Stimulated activated CD8-positive, alpha-beta memory T cell treated with anti-CD3 and anti-CD28 coated beads, Interleukin-15, amount 100 ng/mL, for 24 hours (primary cell): ENCODE measurements around the gene CACTIN.
"Not testable (repeated sequence)": the region's sequence is repeated elsewhere in the genome, so short reads cannot be mapped to it uniquely, and the experiment has no call there.

Experiments used
- DNase-seq: peaks from one replicate; pipeline ENCODE4 v3.0.0-alpha.2; 2020; ENCODE audit warnings: low read depth

The CACTIN gene

DNA sequence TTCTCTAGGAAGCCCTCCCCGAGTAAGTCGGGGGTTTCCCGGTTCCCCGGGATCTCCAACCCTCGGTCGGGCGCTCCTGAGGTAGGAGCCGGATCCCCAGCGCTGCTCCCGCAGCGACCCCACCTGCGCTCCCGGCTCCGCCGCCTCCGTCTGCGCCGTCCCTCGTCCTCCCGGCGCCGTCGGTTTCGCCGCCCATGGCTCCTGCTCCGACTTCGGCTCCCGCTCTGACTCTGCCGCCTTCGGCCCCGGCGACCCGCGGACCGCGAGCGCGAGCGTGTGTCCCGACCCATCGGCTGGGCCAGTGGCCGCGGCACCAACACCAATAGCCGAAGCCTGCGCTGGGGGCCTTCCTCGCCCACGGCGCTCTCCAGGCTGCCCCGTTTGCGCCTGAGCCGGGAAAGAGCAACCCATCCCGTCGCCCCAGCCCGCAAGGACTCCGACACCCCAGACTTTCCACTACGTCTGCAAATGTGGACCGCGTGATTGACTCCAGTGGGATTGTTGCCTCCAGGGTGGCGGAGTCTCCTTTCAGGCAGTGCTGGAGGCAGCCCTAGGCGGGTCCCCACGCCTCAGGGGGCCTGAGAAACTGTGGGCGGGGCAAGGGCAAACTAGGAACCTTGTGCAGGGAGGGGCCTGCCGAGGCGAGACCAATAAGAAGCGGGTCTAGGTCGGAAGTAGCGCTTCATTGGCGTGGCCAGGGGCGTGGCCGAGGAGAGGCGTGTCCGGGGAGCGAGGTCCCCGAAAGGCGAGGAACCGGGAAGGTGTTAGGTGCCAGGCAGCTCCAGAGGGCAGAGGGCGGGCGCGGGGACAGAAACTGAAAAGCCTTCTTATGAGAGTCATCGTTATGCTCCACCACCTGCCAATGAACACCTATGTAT is at the start of gene CACTIN:
CACTIN (minus strand) TSS at position 318 of the 878 bp plus-strand sequence; CDS start at position 290, 28 bp downstream.
- peak; percentile 94 for DNase-seq

GRCh38 chr19:3674784-3675543 is 48.4 kb upstream of the CACTIN start:
- no peak for DNase-seq

- no peak for DNase-seq
Observed at GRCh38 chr19:3673506-3674439, 47.2 kb upstream of the CACTIN start.

- no peak for DNase-seq
Observed at GRCh38 chr19:3672993-3673392, 46.4 kb upstream of the CACTIN start.

DNA sequence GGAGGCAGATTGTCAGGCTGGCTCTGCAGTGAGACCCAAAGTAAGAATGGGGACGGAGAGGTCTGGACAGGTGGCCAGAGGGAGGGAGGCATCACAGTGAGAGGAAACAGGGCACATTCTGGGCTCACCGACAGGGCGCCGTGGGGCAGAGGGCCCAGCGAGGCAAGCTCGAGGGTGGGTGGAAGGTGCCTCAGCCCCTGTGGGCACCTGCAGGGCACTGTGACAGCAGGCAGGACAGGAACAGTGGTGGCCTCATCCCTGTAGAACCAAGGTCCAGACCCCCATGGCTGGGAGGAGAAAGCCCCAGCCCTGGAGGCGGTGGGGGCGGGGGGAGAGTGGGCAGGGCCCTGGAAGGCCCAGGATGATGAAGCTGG is 46.0 kb upstream of the CACTIN start:
- DNase-seq, result no peak

GRCh38 chr19:3671680-3672574 is 45.3 kb upstream of the CACTIN start:
- no peak for DNase-seq

- peak; percentile 13 for DNase-seq
Observed at GRCh38 chr19:3670796-3671679, 44.4 kb upstream of the CACTIN start.

DNA sequence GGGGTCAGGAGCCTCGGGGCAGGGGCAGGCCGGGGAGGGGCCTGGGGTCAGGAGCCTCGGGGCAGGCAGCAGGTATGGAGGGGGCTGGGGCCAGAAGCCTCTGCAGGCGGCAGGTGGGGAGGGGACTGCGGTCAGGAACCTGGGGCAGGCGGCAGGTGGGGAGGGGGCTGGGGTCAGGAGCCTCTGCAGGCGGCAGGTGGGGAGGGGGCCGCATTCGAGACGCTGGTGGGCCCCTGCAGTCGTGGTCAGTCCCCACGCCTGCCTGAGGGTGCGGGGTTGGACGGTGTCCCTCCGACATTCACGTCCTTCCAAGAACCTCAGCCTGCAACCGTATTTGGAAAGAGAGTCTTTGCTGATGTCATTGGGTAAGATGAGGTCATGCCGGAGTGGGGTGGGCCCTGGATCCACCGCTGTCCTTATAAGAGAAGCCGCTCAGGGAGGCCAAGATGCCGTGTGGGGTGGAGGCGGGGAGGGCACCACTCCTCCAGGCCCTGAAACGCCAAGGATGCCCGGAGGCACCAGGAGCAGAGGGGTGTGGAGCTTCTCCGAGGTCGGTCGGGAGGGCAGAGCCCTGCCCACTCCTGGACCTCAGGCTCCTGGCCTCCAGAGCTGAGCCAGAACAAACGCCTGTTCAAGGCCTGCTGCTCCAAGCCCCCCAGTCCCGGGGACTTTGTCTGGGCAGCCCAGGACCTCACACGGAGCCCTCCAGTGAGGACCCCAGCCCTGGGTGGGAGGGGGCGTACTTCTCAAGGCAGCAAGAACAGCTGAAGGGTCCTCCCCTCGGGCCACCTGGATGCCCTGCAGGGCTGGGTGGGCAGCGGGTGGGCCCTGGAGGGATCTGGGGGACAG is 43.6 kb upstream of the CACTIN start:
- no peak for DNase-seq

- no peak for DNase-seq
Observed at GRCh38 chr19:3669082-3669946, 42.7 kb upstream of the CACTIN start.

GRCh38 chr19:3668331-3669081 is 41.9 kb upstream of the CACTIN start:
- no peak for DNase-seq

DNA sequence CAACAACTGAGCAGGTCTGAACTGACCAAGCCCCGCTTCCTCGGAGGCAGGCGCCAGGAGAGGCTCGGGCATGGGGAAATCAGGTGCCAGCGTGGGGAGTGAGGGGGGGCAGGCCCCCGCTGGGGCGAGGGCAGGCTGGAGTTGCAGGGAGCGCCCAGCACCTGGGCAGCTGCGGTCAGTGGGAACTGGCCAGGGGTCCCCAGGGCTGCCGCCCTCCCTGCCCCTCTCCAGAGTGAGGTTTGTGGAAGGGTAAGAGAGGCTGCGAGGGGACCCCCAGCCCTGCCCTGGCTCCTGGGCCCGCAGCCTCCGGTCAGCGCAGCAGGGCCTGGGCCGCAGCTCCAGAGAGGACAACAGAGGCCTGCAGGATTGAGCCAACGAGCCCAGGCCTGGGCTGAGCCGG is 41.2 kb upstream of the CACTIN start:
- DNase-seq, result no peak

DNA sequence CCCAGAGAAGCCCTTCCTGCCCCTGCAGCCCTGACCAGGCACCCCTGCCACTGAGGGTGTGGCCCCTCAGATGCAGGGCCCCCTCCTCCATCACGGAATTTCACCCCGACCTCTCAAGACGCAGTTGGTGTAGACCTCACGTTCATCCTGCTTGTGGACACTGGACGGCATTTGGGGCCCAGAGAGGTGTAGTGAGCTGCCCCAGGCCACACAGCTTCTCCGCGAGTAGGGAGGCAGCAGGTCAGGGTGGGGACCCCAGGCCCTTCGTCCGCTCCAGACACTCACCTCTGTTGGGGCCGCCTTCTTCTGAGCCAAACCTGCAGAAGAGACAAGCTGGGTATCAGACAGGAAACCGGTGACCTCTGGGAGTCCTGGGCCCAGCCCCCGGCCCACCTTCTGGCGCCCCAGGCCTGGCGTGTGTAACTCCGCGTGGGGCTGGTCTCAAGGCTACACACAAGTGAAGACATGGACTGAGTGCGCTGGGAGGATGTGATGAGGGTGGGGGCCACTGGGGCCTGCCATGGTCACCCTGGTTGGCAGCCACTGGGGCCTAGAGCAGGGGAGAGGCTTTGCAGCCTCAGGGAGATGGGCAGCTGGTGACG is 40.5 kb upstream of the CACTIN start:
- no peak for DNase-seq

DNA sequence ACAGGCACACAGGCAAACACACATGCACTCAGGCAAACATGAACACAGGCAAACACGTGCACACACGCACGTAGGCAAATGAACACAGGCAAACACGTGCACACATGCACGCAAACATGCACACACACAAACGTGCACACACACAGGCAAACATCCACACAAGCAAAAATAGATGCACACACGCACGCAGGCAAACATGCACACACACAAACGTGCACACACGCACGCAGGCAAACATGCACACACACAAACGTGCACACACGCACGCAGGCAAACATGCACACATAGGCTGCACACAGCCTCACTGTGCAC is 39.9 kb upstream of the CACTIN start:
- not testable (repeated sequence) for DNase-seq

GRCh38 chr19:3665681-3666544 is 39.3 kb upstream of the CACTIN start:
- peak; percentile 74 for DNase-seq

- no peak for DNase-seq
Observed at GRCh38 chr19:3664879-3665642, 38.5 kb upstream of the CACTIN start.
